ENCODE data around the gene SGCG.

GRCh38 chr13:23180711-23181110 is at the start of gene SGCG:
- TF ChIP-seq CTCF (conservative IDR thresholded peaks at IDR 0.05; ENCODE audit: low read length) (no peak), EZH2phosphoT487 (IDR thresholded peaks at IDR 0.05; ENCODE audit: borderline replicate concordance, low read depth, low read length) (no peak)
